NCI-H82 (cell line): Measurements from ENCODE around the gene LAMA3.
"Not testable (repeated sequence)": the region's sequence is repeated elsewhere in the genome, so short reads cannot be mapped to it uniquely, and the experiment has no call there.

Experiments used
- DNase-seq: peaks from one replicate; lab custom pipeline; 2025; lab: John Stamatoyannopoulos, UW

LAMA3 gene

GRCh38 chr18:23704806-23705205 lies 15.6 kb downstream of the LAMA3 start:
- DNase-seq = no peak

GRCh38 chr18:23706971-23707640 lies 17.9 kb downstream of the LAMA3 start:
- no peak for DNase-seq

GRCh38 chr18:23710068-23710527 lies 20.8 kb downstream of the LAMA3 start:
- DNase-seq = no peak

GRCh38 chr18:23710946-23711345 lies 21.7 kb downstream of the LAMA3 start:
- no peak for DNase-seq

- no peak for DNase-seq
Measured at GRCh38 chr18:23711426-23711825, 22.2 kb downstream of the LAMA3 start.

GRCh38 chr18:23712445-23712844 lies 23.2 kb downstream of the LAMA3 start:
- DNase-seq = no peak

GRCh38 chr18:23714576-23714975 lies 25.3 kb downstream of the LAMA3 start:
- no peak for DNase-seq

GRCh38 chr18:23716079-23716478 lies 26.8 kb downstream of the LAMA3 start:
- DNase-seq = not testable (repeated sequence)

GRCh38 chr18:23716516-23716915 lies 27.3 kb downstream of the LAMA3 start:
- DNase-seq = no peak

GRCh38 chr18:23716966-23717365 lies 27.7 kb downstream of the LAMA3 start:
- DNase-seq = no peak

- DNase-seq = no peak
Measured at GRCh38 chr18:23718243-23718720, 29.0 kb downstream of the LAMA3 start.

- no peak for DNase-seq
Measured at GRCh38 chr18:23718731-23719130, 29.5 kb downstream of the LAMA3 start.

GRCh38 chr18:23719634-23720201 lies 30.5 kb downstream of the LAMA3 start:
- DNase-seq = peak; percentile 46

- DNase-seq = peak; percentile 85
Measured at GRCh38 chr18:23721696-23722480, 32.6 kb downstream of the LAMA3 start.

- DNase-seq = peak; percentile 26
Measured at GRCh38 chr18:23722646-23723045, 33.4 kb downstream of the LAMA3 start.

- DNase-seq = no peak
Measured at GRCh38 chr18:23723121-23723520, 33.9 kb downstream of the LAMA3 start.

GRCh38 chr18:23724681-23725080 lies 35.4 kb downstream of the LAMA3 start:
- no peak for DNase-seq

- DNase-seq = no peak
Measured at GRCh38 chr18:23725351-23725750, 36.1 kb downstream of the LAMA3 start.

GRCh38 chr18:23725827-23726661 lies 36.8 kb downstream of the LAMA3 start:
- no peak for DNase-seq

GRCh38 chr18:23727707-23728493 lies 38.6 kb downstream of the LAMA3 start:
- no peak for DNase-seq

- no peak for DNase-seq
Measured at GRCh38 chr18:23730857-23731256, 41.6 kb downstream of the LAMA3 start.
